Measurements from ENCODE around the gene TSFM.

TSFM gene

DNA sequence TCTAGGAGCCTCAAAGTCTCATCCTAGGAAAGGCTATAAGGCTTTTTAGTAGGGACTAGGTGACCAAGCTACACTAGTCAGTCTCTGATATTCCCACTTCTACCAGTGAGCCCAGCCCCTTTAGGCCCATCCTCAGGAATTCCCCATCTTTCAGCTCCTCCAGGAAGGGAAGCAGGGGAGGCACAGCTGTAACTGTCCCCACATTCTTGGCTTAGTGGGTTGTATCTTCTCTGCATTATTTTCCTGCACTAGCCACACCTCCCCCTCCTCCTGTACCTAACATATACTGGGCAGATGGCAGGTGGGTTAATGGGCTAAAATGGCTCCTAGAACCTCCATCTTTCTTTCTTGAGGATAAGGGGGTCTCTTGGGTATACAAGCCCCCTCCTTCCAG is 15.3 kb upstream of the TSFM start:
- TF ChIP-seq EZH2phosphoT487 (IDR thresholded peaks at IDR 0.05; ENCODE audit: low read length) = no peak
- no peak for TF ChIP-seq EZH2 (optimal IDR thresholded peaks at IDR 0.05; ENCODE audit: low read depth, low read length)
- TF ChIP-seq, protein P1, sequence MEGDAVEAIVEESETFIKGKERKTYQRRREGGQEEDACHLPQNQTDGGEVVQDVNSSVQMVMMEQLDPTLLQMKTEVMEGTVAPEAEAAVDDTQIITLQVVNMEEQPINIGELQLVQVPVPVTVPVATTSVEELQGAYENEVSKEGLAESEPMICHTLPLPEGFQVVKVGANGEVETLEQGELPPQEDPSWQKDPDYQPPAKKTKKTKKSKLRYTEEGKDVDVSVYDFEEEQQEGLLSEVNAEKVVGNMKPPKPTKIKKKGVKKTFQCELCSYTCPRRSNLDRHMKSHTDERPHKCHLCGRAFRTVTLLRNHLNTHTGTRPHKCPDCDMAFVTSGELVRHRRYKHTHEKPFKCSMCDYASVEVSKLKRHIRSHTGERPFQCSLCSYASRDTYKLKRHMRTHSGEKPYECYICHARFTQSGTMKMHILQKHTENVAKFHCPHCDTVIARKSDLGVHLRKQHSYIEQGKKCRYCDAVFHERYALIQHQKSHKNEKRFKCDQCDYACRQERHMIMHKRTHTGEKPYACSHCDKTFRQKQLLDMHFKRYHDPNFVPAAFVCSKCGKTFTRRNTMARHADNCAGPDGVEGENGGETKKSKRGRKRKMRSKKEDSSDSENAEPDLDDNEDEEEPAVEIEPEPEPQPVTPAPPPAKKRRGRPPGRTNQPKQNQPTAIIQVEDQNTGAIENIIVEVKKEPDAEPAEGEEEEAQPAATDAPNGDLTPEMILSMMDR (IDR thresholded peaks at IDR 0.05; ENCODE audit: low read length) = no peak
- Histone ChIP-seq H3K27ac (ENCODE audit: low read length) (no peak overlapping the region), H3K9me3 (replicated peaks; ENCODE audit: insufficient read depth, low read length) (no peaks in the 10 kb centered on the region), H3K9me2 (replicated peaks; ENCODE audit: insufficient read depth, low read length) (no peaks in the 10 kb centered on the region), H3K79me2 (ENCODE audit: low read length) (peaks cover 12% of the 10 kb centered on the region), H3K4me1 (ENCODE audit: low read length) (peaks cover 10% of the 10 kb centered on the region; the same call in 1 of the 2 replicates), H3K4me2 (ENCODE audit: low read depth, low read length) (no peak overlapping the region), H4K20me1 (ENCODE audit: insufficient read depth, low read length) (no peaks in the 10 kb centered on the region), H2AFZ (ENCODE audit: low read length) (no peak overlapping the region), H3K4me3 (ENCODE audit: low read length) (no peak overlapping the region), H3F3A (ENCODE audit: insufficient read depth, low read length) (peaks cover 4% of the 10 kb centered on the region; the same call in 1 of the 2 replicates), H3K36me3 (replicated peaks; ENCODE audit: insufficient read depth, low read length) (no peaks in the 10 kb centered on the region; the same call in 1 of the 2 replicates), H3K27me3 (replicated peaks; ENCODE audit: insufficient read depth, low read length) (peaks cover 34% of the 10 kb centered on the region), H3K9ac (ENCODE audit: low read length) (no peak overlapping the region)
- DNase-seq = no peak

DNA sequence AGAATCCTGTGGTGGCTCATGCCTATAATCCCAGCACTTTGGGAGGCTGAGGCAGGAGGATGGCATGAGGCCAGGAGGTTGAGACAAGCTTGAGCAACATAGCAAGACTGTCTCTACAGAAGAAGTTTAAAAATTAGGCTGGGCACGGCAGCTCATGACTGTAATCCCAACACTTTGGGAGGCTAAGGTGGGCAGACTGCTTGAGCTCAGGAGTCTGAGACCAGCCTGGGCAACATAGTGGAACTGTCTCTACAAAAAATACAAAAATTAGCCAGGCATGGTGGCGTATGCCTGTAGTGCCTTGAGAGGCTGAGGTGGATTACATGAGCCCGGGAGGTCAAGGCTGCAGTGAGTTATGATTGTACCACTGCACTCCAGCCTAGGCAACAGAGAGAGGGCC is 14.7 kb upstream of the TSFM start:
- Histone ChIP-seq H3K4me2 (ENCODE audit: low read depth, low read length) (no peak overlapping the region), H3K79me2 (ENCODE audit: low read length) (peaks cover 12% of the 10 kb centered on the region), H3K9me3 (replicated peaks; ENCODE audit: insufficient read depth, low read length) (no peaks in the 10 kb centered on the region), H3K36me3 (replicated peaks; ENCODE audit: insufficient read depth, low read length) (no peaks in the 10 kb centered on the region; the same call in 1 of the 2 replicates), H3F3A (ENCODE audit: insufficient read depth, low read length) (peaks cover 4% of the 10 kb centered on the region; the same call in 1 of the 2 replicates), H3K27ac (ENCODE audit: low read length) (no peak overlapping the region), H3K4me1 (ENCODE audit: low read length) (peaks cover 10% of the 10 kb centered on the region; the same call in 1 of the 2 replicates), H3K9me2 (replicated peaks; ENCODE audit: insufficient read depth, low read length) (no peaks in the 10 kb centered on the region), H3K27me3 (replicated peaks; ENCODE audit: insufficient read depth, low read length) (peaks cover 34% of the 10 kb centered on the region), H2AFZ (ENCODE audit: low read length) (no peak overlapping the region), H3K9ac (ENCODE audit: low read length) (no peak overlapping the region), H4K20me1 (ENCODE audit: insufficient read depth, low read length) (no peaks in the 10 kb centered on the region), H3K4me3 (ENCODE audit: low read length) (no peak overlapping the region)
- TF ChIP-seq, protein P1 (IDR thresholded peaks at IDR 0.05; ENCODE audit: low read length) = no peak
- TF ChIP-seq EZH2 (optimal IDR thresholded peaks at IDR 0.05; ENCODE audit: low read depth, low read length) = no peak
- TF ChIP-seq EZH2phosphoT487 (IDR thresholded peaks at IDR 0.05; ENCODE audit: low read length) = no peak
- no peak for DNase-seq

DNA sequence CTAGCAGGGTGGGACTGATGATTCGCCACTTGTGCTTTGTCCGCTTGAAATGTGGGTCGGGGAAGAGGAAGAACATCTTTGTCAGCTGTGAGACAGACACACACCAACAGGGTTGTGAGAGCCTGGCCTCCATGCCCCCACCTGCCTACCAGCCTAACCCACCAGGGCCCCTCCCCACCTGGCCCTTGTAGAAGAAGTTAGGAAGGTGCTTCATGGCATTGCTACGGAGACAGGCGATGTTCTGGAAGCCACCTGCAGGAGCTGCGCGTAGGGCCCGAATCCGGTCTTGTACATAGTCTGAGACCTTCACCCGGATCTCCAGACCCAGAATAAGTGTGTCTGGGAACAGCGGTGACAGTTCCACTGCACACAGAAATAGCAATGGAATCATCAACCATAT is 13.0 kb upstream of the TSFM start:
- Histone ChIP-seq H3K4me1 (ENCODE audit: low read length) (peaks cover 8% of the 10 kb centered on the region; the same call in 1 of the 2 replicates), H4K20me1 (ENCODE audit: insufficient read depth, low read length) (no peaks in the 10 kb centered on the region), H3K9me3 (replicated peaks; ENCODE audit: insufficient read depth, low read length) (no peaks in the 10 kb centered on the region), H2AFZ (ENCODE audit: low read length) (no peak overlapping the region), H3F3A (ENCODE audit: insufficient read depth, low read length) (peaks cover 4% of the 10 kb centered on the region; the same call in 1 of the 2 replicates), H3K4me3 (ENCODE audit: low read length) (no peak overlapping the region), H3K4me2 (ENCODE audit: low read depth, low read length) (no peak overlapping the region), H3K9me2 (replicated peaks; ENCODE audit: insufficient read depth, low read length) (no peaks in the 10 kb centered on the region), H3K79me2 (ENCODE audit: low read length) (peaks cover 12% of the 10 kb centered on the region), H3K9ac (ENCODE audit: low read length) (no peak overlapping the region), H3K27me3 (replicated peaks; ENCODE audit: insufficient read depth, low read length) (peaks cover 25% of the 10 kb centered on the region), H3K36me3 (replicated peaks; ENCODE audit: insufficient read depth, low read length) (no peaks in the 10 kb centered on the region; the same call in 1 of the 2 replicates), H3K27ac (ENCODE audit: low read length) (no peak overlapping the region)
- no peak for DNase-seq
- TF ChIP-seq, protein P1 (IDR thresholded peaks at IDR 0.05; ENCODE audit: low read length) = no peak
- no peak for TF ChIP-seq EZH2phosphoT487 (IDR thresholded peaks at IDR 0.05; ENCODE audit: low read length)
- no peak for TF ChIP-seq EZH2 (optimal IDR thresholded peaks at IDR 0.05; ENCODE audit: low read depth, low read length)

All from MM.1S (cell line).